ENCODE results near the gene IRS1.

GRCh38 chr2:226740039-226740648 lies 59.5 kb downstream of the IRS1 start:
- TF ChIP-seq EZH2phosphoT487 (IDR thresholded peaks at IDR 0.05; ENCODE audit: low read depth, severe bottlenecking, unreplicated experiment) = no peak
- TF ChIP-seq EZH2 (IDR thresholded peaks at IDR 0.05; ENCODE audit: borderline replicate concordance) = no peak
- TF ChIP-seq, protein P1, sequence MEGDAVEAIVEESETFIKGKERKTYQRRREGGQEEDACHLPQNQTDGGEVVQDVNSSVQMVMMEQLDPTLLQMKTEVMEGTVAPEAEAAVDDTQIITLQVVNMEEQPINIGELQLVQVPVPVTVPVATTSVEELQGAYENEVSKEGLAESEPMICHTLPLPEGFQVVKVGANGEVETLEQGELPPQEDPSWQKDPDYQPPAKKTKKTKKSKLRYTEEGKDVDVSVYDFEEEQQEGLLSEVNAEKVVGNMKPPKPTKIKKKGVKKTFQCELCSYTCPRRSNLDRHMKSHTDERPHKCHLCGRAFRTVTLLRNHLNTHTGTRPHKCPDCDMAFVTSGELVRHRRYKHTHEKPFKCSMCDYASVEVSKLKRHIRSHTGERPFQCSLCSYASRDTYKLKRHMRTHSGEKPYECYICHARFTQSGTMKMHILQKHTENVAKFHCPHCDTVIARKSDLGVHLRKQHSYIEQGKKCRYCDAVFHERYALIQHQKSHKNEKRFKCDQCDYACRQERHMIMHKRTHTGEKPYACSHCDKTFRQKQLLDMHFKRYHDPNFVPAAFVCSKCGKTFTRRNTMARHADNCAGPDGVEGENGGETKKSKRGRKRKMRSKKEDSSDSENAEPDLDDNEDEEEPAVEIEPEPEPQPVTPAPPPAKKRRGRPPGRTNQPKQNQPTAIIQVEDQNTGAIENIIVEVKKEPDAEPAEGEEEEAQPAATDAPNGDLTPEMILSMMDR (IDR thresholded peaks at IDR 0.05; ENCODE audit: poor library complexity) = no peak

Data from hepatocyte (in vitro differentiated cells).